GM23248 (cell line): ENCODE results near the gene LDLRAD3.

Experiments used
- EZH2 ChIP-seq: fragments of 200-600 bp; sonication (generic); IDR thresholded peaks from 2 replicates; pipeline ENCODE4 v1.6.1; 2018; ENCODE audit warnings: antibody characterized with exemption, mild to moderate bottlenecking; ENCODE audit not compliant: insufficient read depth, poor library complexity, severe bottlenecking
- EZH2phosphoT487 ChIP-seq: fragments of 200-600 bp; sonication (generic); IDR thresholded peaks from 2 replicates; pipeline ENCODE4 v1.6.1; 2018; ENCODE audit warnings: antibody characterized with exemption, moderate library complexity, mild to moderate bottlenecking, low read depth; ENCODE audit not compliant: insufficient read depth

GRCh38 chr11:35954205-35954604 lies 10.3 kb downstream of the LDLRAD3 start:
- TF ChIP-seq EZH2 (no peak), EZH2phosphoT487 (no peak)
